HG03066 (cell line): Measurements from ENCODE around the gene SLC35F2.
"Not testable (repeated sequence)": the region's sequence is repeated elsewhere in the genome, so short reads cannot be mapped to it uniquely, and the experiment has no call there.

Experiments
- ATAC-seq: cut with Tn5 transposase; IDR thresholded peaks from one replicate; pipeline ENCODE4 v1.9.1; 2021; ENCODE audit warnings: low read depth; ENCODE audit not compliant: unreplicated experiment

Gene SLC35F2, protein sequence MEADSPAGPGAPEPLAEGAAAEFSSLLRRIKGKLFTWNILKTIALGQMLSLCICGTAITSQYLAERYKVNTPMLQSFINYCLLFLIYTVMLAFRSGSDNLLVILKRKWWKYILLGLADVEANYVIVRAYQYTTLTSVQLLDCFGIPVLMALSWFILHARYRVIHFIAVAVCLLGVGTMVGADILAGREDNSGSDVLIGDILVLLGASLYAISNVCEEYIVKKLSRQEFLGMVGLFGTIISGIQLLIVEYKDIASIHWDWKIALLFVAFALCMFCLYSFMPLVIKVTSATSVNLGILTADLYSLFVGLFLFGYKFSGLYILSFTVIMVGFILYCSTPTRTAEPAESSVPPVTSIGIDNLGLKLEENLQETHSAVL

DNA sequence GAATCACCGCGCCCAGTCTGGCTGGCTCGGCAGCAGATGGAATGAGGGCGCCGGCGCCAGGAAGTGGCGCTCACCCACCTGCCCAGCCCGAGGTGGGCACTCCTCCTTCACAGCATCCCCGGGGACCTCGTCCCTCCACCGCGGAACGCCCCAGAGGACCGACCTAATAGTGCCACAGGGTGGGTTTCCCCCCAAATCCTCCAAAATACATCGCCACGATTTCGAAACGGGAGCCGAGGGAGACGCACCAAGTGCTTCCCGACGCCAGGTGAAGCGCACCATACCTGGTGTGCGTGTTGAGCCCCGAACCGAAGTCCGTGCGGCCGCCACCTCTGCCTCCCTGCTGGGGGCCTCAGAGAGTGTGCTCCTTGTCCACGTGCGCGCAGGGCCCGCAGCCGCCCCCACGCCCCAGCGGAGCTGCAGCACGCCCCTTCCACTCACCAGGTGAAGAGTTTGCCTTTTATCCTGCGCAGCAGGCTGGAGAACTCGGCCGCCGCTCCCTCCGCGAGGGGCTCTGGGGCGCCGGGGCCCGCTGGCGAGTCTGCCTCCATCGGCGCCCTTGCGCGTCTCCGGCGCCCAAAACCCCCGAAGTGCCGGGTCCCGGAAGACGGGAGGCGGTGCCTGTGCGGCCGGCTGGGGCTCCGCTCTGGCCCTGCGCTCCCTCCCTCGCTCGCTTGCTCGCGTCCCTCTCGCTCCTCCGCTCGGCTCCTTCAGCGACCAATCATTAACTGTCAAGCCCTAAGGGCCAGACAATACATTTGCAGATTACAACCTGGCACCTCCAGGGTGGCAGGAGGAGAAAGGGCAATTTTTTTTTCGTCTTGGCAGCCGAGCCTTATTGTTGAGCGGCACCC lies at the start of gene SLC35F2:
SLC35F2 (minus strand) TSS at position 571 of the 854 bp plus-strand sequence; CDS start at position 551, 20 bp downstream.
- ATAC-seq = peak; percentile 85

DNA sequence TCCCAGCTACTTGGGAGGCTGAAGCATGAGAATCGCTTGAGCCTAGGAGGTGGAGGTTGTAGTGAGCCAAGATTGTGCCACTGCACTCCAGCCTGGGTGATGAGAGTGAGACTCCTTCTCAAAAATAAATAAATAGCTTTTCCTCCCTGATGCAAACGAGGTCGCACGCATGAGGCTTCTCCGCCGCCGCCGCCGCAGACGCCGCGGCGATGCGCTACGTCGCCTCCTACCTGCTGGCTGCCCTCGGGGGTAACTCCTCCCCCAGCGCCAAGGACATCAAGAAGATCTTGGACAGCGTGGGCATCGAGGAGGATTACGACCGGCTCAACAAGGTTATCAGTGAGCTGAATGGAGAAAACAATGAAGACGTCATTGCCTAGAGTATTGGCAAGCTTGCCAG lies 49.6 kb upstream of the SLC35F2 start:
- ATAC-seq = no peak

DNA sequence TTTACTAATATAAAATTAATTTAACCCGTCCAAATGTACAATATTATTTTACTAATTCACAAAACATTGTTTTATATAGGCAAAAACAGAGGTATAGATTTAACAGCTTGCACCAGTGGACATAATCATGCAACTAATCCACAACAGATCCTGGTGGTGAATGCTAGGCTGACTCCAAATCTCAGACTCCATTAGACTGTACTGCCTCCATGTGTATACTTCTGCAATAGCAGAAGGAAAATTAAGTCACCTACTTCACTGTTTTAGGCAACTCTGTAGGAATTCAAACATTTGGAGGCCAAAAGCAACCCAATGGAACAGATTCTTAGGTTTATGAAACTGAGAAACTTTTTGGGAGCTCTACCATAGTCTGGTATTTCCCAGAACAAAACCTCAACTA lies 39.7 kb upstream of the SLC35F2 start:
- ATAC-seq = peak; percentile 76

DNA sequence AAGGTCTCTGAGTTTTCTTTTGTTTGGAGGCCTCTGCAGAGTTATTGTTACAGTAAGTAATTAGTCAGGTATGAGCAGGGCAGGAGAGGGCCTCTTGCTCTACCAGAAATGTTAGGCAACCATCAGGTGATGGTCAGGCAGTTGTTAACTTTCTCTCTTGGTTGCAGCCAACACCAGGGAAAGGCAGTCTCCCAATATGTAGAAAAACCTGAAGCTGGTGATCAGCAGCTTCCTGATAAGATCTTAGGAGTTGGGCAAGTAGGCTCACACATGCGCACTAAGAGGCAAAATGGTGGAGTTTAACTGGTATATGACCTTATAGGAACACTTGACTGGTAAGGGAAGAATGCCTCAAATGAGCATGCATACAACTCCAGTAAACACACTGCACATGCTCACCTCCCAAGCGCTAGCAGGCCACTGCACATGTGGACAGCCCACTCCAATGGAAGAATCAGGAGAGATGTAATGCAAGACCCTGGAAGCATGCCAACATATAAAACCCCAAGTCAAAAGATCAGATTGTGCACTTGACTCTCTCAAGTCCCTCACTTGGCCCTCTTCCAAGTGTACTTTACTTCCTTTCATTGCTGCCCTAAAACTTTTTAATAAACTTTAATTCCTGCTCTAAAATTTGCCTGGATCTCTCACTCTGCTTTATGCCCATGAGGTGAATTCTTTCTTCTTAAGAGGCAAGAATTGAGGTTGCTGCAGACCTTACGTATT lies 23.7 kb upstream of the SLC35F2 start:
- ATAC-seq = no peak

DNA sequence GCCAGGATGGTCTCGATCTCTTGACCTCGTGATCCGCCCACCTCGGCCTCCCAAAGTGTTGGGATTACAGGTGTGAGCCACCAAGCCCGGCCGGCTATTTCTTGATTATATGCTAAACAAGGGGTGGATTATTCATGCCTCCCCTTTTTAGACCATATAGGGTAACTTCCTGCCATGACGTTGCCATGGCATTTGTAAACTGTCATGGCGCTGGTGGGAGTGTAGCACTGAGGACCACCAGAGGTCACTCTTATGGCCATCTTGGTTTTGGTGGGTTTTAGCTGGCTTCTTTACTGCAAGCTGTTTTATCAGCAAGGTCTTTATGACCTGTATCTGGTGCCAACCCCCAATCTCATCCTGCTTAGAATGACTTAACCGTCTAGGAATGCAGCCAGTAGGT lies 22.9 kb upstream of the SLC35F2 start:
- not testable (repeated sequence) for ATAC-seq

DNA sequence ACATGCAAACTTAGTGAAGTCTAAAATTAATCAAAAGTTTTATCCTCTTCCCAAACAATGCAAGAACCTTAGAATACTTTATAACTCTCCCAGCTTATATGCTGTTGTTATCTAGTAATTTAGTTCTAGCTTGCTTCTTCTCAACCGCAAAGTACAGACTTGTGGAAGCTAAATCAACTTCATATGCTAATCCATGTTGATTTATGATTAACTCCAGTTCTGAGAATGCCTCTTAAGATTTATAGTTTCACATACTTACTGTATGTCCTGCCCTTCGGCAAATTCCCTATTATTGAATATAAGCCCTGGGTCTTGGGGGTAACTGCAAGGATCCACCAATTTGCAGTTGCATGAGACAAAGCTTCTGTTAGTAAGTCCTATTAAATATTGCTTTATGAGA lies 17.6 kb upstream of the SLC35F2 start:
- ATAC-seq = no peak

DNA sequence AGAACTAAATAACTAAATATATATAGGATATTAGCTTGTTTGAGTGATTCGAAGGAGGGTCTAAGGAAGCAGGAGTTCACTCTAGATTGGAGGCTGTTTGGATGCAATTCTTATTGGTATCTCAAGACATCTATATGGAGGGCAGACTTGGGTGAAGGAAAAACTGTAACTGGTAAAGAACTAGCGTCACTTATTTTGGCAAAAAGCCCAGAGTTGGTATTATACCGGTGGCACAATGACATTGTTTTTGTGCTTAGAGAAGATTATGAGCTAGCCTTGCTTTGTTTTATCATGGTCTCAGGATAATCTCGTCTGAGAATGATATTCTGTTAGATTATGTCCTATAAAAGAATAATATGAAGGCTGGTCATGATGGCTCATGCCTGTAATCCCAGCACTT lies 6.0 kb upstream of the SLC35F2 start:
- no peak for ATAC-seq

DNA sequence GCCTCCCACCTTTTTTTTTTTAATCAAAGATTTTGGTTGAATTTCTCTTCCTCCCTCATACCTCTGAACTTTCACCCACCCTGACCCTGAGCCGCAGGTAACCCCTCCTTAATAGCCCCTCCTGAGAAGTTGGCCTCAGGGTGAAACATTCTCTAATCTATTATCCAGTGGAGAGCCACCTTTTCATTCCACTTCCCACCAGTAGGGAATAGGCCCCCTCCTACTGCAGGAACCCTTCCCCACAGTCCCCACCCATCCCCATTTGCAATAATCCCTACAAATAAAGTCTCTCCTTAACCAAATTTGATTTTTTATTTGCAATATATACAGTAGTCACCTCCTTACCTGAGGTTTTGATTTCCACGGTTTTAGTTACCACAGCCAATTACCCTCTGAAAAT lies 2.1 kb upstream of the SLC35F2 start:
- no peak for ATAC-seq

DNA sequence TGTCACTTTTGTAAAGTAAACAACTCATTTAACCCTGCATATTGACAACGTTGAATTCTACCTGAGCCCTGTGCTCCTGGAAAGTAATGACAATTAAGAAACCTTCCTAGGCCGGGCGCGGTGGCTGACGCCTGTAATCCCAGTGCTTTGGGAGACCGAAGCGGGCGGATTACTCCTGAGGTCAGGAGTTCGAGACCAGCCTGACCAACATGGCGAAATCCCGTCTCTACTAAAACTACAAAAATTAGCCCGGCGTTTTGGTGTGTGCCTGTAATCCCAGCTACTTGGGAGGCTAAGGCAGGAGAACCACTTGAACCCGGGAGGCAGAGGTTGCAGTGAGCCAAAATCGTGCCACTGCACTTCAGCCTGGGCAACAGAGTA lies 1.6 kb upstream of the SLC35F2 start:
- not testable (repeated sequence) for ATAC-seq

DNA sequence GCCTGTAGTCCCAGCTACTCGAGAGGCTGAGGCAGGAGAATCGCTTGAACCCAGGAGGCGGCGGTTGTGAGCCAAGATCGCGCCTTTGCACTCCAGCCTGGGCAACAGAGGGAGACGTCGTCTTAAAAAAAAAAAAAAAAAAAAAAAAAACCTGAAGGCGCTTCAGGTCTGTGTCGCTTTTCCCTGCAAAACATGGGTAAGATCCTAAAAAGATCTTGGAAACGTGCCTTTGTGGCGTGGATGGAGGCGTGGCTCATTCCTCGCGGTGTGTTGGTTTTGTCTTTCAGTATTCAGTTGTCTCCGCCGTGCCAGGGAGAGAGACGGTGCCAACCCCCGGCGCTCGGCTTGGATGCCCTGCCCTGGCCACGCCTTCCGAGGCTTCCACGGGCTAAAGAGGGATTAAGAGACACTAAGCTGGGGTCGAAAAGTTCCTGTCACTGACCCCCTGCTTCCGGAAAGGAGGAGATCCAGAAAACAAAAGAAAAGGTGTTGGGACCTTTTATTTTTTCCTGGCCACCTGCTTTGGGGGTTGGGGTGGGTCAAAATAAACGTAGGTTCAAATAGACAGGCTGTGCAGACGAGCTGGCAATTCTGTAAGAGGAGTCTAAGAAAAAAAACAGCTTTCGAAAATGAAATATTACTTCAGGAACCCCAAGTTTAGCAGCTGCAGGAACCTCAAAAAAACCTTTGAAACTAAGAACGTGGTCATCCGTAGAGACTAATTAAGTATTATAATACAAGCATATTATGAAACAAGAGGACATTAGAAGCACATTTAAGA lies 1.1 kb upstream of the SLC35F2 start:
- ATAC-seq = no peak

DNA sequence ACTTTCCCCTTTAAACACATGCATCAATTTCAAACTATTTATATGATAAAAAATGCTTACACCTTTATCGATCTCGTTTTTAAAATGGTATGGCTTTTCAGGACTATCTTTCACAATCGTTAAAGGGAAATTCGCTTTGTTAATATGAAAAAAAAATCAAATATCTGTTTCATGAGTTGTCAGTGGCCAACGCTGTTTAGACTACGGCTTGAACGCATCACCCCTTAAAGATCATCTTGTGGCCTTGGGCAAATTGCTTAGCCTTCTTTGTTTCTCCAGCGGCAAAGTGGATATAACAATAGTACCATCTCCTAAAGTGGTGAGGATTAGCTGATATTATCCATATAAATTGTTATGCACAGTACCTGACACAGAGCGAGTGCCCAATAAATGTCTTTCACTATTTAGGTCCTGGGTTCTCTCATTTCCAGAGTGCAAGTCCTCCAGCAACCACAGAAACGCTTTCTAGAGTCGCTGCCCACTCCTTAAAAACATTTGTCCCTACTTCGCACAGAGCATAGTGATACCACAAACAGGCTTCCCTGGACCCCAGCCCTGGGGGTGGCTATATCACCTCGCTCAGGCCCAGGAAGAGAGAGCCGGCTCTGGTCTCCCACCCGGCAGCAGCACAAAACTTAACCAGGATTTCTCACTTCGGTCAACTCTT lies 904 bp downstream of the SLC35F2 start:
- ATAC-seq = no peak

DNA sequence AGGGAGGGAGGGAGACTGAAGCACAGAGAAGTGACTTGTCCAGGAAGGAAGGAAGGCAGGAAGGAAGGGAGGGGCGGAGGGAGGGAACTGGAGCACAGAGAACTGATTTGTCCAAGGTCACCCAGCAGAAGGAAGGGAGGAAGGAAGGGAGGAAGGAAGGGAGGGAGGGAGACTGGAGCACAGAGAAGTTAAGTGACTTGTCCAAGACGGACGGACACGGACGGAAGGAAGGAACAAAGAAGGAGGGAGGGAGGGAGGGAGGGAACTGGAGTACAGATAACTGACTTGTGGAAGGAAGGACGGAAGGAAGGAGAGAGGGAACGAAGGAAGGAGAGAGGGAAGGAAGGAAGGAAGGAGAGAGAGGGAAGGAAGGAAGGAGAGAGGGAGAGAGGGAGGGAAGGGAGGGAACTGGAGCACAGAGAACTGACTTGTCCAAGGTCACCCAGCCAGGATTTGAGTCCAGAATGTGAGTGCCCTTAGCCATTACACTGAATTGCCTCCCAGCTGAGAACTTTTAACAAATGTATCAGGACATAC lies 1.5 kb downstream of the SLC35F2 start:
- ATAC-seq = no peak

DNA sequence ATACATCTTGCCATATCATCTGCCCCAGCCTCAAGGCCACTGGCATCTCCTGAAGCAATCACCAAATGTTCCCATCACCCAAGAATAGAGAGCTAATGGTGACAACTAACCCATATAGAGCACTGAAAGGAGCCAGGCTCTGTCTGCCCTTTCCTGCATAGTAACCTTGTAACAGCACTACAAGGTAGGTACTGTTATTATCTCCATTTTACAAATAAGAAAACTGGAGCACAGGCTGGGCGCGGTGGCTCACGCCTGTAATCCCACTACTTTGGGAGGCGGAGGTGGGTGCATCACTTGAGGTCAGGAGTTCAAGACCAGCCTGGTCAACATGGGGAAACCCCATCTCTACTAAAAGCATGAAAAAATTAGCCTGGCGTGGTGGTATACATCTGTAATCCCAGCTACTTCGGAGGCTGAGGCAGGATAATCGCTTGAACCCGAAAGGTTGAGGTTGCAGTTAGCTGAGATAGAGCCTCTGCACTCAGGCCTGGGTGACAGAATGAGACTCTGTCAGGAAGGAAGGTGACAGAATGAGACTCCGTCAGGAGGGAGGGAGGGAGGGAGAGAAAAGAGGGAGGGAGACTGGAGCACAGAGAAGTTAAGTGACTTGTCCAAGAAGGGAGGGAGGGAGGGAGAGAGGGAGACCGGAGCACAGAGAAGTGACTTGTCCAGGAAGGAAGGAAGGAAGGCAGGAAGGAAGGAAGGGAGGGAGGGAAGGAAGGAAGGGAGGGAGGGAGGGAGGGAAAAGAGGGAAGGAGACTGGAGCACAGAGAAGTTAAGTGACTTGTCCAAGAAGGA lies 2.2 kb downstream of the SLC35F2 start:
- ATAC-seq = no peak

DNA sequence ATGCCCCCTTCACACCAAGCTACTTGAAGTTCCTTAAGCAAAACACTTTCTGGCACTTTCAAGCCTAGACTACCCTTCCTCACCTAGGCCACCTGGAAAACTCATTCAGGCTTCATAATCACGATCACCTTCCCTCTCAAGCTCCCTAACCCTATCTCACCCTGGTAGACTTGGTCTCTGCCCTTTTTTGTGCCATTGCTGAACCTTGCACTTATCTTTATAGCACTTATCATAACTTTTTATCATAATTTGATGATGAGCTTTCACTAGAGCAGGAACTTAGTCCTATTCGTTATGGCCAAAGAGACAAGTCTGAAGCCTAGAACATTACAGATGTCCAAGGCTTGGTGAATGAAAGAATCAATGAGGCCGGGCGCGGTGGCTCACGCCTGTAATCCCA lies 5.5 kb downstream of the SLC35F2 start:
- no peak for ATAC-seq

DNA sequence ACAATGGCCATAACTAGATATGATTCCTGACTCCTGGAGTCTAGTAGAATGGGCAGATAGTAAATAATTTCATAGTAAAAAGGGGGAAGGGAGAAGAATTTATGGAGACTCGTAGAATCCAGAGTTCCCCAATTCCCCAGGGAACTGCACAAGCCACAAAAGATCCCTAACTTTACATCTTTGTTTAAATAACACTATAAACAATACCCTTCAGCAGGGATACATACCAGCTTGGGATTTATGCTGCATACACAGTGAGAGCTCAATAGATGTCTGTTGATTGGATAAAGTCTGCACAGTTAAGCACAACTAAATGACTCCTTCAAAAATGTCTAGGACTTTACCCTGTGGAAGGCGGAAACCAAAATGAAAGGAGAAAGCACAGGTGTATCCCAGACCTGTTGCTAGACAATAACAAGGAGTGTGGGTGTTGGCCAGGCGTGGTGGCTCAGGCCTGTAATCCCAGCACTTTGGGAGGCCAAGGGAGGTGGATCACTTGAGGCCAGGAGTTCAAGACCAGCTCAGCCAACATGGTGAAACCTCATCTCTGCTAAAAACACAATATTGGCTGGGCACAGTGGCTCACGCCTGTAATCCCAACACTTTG lies 6.8 kb downstream of the SLC35F2 start:
- no peak for ATAC-seq

DNA sequence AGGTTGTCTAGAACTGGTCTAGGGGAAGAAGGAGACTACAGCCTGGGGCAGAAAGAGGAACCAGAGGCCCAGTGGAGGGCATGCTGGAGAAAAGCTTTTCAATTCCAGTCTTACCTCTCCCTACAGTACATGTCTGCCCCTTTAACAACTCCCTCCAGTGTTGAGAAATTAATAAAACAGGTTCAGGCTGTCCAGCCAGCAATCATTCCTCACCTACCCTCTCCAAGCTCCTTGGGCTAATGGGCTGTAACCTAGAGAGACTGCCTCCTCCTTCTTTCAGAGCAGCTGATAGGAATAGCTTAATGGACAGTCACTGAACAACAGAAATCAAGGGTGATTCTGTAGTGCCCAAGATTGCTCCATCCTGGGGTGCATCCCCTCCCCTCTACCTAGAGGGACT lies 8.8 kb downstream of the SLC35F2 start:
- ATAC-seq = no peak

DNA sequence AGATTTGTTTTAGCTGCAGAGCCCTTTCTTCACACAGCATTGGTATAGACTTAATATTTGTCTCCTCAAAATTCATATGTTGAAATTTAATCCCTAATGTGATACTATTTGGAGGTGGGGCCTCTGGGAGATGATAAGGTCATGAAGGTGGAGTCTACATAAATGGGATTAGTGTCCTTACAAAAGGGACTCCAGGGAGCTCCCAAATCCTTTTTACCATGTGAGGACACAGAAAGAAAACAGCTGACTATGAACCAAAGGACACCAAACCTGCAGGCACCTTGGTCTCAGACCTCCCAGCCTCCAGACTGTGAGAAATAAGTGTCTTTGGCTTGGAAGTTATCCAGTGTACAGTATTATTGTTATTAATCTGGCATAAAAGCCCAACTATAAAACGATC lies 10.2 kb downstream of the SLC35F2 start:
- no peak for ATAC-seq

DNA sequence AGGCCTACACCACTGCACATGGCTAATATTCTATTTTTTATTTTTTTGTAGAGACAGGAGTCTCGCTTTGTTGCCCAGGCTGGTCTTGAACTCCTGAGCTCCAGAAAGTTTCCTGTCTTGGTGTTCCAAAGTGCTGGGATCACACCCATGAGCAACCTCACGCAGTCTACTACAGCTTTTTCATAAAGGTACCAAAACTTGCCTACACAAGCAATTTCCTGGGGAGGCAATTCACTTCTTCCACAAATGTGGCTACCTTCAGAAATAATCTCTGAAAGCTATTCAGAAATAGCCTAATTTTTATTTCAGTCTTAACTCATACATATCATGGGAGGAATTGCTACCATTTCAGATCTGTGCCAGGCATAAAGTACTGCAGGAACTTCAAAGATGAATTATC lies 11.4 kb downstream of the SLC35F2 start:
- no peak for ATAC-seq
